ENCODE data around the gene ABT1.

DNA sequence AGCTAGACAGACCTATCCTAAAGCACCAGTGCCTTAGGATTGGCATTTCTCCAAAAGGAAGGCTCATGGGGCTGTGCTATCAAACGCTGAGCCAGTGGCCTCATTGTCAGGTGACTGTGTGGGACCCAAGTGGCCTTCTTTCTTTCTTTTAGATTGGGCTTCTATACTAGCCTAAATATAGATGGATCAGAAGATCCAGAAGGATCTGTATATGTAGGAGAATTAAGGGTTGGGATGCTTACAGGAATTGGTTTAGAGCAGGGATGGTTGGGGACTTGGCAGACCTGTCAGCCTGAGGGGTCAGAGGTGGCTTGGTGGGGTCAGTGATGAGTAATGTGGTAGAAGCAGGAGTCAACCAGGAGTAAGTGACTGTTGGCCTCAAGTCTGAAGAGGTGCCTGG is 14.8 kb downstream of the ABT1 start:
- TF ChIP-seq, protein P1, sequence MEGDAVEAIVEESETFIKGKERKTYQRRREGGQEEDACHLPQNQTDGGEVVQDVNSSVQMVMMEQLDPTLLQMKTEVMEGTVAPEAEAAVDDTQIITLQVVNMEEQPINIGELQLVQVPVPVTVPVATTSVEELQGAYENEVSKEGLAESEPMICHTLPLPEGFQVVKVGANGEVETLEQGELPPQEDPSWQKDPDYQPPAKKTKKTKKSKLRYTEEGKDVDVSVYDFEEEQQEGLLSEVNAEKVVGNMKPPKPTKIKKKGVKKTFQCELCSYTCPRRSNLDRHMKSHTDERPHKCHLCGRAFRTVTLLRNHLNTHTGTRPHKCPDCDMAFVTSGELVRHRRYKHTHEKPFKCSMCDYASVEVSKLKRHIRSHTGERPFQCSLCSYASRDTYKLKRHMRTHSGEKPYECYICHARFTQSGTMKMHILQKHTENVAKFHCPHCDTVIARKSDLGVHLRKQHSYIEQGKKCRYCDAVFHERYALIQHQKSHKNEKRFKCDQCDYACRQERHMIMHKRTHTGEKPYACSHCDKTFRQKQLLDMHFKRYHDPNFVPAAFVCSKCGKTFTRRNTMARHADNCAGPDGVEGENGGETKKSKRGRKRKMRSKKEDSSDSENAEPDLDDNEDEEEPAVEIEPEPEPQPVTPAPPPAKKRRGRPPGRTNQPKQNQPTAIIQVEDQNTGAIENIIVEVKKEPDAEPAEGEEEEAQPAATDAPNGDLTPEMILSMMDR (IDR thresholded peaks at IDR 0.05): no peak
- TF ChIP-seq EZH2phosphoT487 (IDR thresholded peaks at IDR 0.05): no peak
